Middle frontal gyrus (tissue), 1 donor: ENCODE data around the gene PDYN.
A peak's percentile ranks its signal among the peaks of the same experiment; 100 is the strongest.

ENCODE experiments used
- DNase-seq: peaks from one replicate; pipeline ENCODE4 v3.0.0-alpha.2; 2015; ENCODE audit warnings: low spot score; ENCODE audit errors: extremely low spot score

PDYN gene

GRCh38 chr20:1935696-1936366 lies 58.0 kb downstream of the PDYN start:
- peak; percentile 75 for DNase-seq

DNA sequence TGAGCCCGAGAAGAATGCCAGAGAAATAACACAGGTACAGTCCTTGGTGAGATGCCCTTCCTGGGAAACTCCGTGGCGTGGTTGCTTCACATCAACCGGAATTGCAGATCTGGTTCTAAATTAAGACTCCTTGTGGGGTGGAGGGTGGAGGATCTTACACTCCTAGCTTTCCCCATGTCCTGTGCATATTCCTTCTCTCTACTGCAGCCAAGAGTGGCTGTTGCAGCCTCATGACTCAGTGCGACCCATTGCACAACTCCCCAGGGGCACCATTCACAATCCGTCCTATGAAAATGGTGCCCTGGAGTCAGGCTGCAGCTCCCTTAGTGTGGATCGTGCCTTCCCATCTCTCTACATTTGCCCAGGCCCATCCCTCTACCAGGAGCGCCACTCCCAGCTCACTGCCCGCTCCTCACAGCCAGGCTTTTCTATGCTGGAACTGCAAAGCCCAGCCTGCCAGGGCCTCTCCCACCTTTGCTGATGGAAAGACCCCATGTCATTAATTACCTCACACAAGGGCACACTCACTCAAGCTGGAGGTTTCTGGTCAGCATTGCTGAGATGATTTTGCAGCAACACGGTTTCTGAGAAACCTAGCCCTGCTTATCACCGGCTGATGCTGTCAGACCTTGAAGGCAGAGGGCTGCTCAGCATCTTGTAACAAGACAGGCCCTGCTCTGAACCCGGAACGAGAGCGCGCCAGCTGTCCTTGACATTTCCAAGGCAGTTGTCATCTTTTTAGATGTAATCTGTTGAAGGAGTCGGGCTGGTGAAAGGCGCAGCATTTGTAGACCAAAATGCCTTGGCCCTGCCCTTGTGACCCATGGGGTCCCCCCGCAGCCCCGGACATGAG lies 58.9 kb downstream of the PDYN start:
- DNase-seq, result no peak

DNA sequence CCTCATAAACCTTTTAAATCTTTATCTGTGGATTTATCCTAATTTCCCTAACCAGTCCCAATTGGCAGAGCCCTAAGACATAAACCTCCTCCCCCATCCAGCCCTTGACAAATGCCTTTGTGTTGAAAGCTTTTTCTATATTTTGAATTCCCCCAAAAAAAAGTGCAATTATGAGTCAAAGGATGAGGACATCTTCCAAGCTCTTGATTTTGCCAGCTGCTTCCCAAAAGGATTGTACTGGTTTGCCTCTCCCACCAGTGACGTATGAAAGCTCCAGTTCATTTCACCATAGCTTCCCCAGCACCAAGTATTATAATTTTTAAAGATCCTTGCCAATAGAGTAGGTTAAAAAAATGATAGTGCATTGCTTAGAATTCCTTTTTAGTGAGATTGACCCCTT lies 59.7 kb downstream of the PDYN start:
- DNase-seq, result peak; percentile 58

DNA sequence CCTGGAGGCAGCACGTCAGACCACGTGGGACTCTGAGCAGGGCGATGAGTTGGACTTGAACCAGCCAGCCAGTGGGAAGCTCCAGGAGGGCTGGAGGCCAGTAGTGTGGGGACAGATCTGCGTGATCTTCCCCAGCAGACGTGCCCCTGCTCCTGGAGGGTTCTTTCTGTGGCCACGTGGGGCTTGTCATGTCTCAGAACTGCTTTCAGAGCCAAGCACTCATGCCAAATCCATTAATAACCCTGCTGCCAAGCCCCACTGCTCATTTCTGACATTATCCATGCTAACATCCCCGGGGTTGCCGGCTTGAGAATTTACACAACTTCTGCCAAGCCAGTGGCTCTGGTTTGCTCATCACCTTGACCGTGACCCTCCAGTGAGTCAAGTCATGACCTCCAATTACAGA lies 60.4 kb downstream of the PDYN start:
- no peak for DNase-seq

DNA sequence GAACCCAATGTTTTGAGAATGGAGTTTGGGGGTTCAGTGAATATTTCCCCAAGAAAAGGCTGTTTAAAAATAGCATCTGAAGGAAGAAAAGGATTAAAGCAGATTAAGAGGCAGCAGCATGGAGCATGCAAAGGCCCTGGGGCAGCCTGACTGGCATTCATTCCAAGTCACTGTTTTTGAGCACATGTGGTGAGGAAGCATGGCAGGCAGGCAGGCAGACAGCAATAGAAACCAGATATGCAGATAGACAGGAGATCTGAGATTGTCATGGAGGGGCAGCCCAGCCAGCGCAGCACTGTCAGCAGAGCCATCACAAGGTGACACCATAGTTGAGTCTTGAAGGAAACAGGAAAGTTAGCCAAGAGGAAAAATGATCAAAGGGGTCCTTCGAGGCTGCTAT lies 60.9 kb downstream of the PDYN start:
- DNase-seq, result no peak

DNA sequence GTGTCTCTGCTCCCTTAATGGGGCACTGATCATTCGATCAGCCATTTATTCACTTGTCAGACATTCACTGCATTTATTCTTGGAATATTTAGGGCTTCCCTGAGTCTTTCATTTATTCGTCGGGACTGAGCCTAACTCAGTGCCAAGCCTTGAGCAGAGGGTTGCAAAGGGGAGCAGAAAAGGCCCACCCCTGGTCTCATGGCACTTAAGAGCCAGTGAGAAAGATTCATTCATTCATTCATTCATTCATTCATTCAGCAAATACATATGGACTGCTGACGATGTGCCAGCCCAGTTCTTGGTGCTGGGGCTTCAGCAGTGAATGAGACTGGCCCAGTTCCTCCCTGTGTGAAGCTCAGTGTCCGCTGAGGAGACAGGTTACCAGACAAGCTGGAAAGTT lies 62.0 kb downstream of the PDYN start:
- DNase-seq, result no peak

DNA sequence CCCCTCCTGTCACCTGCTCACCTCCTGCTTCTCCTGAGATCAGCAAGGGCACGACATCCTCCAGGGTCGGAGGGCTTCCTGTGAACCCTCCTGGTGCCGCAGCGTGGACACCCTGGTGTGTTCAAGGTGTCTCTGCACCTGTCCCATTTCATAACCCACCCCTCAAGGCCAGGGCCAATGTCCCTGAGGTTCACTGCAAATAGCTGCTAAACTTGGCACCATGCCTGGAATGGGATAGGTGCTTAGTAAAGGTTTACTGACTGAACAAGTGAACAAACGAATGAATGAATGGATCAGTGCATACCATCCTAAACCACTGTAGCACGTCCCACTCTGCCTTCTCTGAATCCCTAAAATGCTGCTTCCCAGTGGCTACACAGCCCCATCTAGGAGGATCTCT lies 63.7 kb downstream of the PDYN start:
- no peak for DNase-seq

DNA sequence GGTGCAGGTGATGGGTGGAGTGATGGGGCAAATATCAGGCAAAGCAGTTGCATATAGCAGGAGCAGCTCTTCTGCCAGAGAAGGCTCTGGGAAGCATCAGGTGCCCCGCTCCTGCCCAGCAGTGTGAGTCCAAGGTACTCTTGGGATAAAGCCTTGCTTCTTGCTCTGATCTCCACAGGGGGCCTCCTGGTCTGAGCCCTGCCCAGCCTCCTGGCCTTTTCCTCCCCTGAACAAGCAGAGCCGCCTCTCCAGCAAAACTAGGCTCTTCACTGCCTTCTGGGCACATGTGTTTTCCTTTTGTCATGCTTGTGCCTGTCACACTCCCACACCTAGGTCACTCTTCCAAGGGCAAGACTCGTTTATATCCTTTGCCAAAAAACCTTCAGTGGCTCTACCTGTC lies 64.4 kb downstream of the PDYN start:
- DNase-seq, result no peak

DNA sequence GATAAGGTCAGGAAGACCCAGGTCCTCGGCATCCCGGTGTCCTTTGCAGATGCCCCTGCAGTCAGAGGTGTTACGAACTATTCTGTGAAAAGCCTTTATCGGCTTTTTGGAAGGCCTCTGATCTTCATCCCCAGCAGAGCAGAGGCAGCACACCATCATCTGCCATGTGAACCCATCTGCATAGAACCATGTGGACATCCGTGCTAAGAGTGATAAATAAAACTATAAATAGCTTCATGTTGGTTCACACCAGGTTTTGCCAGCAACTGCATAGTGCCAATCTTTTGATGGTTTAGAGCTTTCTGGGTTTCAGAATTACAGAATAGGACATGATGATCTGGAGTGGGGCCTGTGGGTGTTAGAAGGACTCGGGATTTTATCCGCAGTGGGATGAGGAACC lies 65.1 kb downstream of the PDYN start:
- no peak for DNase-seq
